ENCODE data around the gene SPC24.

- no peak for TF ChIP-seq SUZ12 (IDR thresholded peaks at IDR 0.05)
- TF ChIP-seq, protein P1, sequence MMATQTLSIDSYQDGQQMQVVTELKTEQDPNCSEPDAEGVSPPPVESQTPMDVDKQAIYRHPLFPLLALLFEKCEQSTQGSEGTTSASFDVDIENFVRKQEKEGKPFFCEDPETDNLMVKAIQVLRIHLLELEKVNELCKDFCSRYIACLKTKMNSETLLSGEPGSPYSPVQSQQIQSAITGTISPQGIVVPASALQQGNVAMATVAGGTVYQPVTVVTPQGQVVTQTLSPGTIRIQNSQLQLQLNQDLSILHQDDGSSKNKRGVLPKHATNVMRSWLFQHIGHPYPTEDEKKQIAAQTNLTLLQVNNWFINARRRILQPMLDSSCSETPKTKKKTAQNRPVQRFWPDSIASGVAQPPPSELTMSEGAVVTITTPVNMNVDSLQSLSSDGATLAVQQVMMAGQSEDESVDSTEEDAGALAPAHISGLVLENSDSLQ (IDR thresholded peaks at IDR 0.05): no peak
- no peak for TF ChIP-seq TARDBP (IDR thresholded peaks at IDR 0.05)
- TF ChIP-seq HDGF (IDR thresholded peaks at IDR 0.05; ENCODE audit: borderline replicate concordance): no peak
- TF ChIP-seq ARNT (IDR thresholded peaks at IDR 0.05): no peak
Observed at GRCh38 chr19:11187441-11187840, 31.9 kb upstream of the SPC24 start.
